Pons (tissue), 1 donor: Measurements from ENCODE around the gene PARD6A.

Source experiments
- DNase-seq: peaks from one replicate; pipeline ENCODE4 v3.0.0-alpha.2; 2016; ENCODE audit warnings: low spot score

Gene PARD6A

DNA sequence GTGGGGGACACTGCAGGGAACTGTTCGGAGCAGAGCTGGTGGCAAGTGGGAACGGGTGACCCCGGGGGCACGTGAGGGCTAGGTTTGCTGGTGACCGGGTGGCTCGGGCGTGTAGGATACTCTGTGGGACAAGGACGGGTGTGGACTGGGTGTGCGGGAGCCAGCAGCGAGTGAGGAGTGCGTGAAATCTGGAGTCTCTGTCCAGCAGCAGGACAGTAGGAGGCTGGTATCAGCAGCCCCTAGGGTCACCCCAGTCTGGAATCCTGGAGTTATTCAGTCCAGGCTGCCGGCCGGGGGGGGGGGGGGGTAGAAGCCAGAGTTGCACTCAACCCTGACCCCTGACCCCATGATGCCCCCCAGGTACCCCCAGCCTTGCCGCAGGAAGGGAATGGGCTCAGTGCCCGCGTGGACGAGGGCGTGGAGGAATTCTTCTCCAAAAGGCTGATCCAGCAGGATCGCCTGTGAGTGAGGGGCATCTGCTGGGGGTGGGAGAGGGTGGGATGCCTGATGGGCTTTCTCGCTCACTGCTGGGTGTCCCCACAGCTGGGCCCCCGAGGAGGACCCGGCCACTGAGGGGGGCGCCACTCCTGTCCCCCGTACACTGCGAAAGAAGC, 6.9 kb upstream of the PARD6A start:
- DNase-seq: no peak

DNA sequence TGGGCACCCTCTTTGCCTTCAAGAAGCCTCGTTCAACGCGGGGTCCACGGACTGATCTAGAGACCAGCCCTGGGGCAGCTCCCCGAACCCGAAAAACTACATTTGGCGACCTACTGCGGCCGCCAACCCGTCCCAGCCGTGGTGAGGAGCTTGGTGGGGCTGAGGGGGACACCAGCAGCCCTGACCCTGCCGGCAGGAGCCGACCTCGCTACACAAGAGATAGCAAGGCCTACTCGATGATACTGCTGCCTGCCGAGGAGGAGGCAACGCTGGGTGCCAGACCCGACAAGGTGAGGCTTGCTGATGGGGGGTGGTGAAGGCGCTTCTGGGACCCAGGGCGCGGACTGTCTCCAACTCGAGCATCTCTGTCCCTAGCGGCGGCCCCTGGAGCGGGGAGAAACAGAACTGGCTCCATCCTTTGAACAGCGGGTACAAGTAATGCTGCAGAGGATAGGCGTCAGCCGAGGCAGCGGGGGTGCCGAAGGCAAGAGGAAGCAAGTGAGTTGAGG, 6.3 kb upstream of the PARD6A start:
- DNase-seq: no peak

DNA sequence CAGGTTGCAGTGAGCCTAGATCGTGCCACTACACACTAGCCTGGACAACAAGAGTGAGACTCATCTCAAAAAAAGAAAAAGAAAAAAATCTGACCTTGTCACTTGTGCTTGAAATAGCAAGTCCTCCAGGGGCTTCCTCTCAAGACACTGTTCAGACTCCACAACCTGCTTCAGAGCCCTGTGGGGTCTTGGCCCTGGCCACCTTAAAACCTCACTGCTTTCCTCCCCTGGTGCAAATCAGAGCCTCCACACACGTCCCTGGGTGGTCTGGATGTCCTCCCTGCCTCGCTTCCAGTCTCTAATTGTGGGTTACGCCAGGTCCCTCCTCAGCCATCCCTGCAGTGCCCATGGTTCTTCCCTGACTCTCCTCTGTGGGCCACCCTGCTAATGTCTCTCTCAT, 5.4 kb upstream of the PARD6A start:
- no peak for DNase-seq

DNA sequence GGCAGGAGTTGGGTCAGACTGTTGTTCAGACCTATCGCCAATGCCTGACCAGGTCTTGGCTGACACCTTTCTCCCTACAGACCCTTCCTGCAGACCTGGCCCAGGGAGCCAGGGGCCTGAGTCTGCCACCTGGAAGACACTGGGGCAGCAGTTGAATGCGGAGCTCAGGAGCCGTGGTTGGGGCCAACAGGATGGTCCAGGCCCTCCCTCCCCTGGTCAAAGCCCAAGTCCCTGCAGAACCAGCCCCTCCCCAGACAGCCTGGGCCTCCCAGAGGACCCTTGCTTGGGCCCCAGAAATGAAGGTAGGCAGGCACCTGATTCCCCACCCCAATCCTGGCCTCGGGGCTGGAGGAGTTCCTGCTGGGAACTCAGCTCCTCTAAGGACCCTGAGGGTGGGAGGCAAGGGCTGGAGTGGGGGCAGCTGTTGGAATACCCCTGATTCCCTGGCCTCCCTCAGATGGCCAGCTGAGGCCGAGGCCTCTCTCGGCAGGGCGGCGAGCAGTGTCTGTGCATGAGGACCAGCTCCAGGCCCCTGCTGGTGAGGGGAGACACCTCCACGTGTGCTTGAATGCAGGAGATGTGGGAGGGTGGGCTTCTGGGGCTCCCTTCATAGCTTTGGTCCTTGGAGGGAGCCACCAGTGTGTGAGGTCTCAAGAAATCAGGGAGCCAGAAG, 4.3 kb upstream of the PARD6A start:
- no peak for DNase-seq

DNA sequence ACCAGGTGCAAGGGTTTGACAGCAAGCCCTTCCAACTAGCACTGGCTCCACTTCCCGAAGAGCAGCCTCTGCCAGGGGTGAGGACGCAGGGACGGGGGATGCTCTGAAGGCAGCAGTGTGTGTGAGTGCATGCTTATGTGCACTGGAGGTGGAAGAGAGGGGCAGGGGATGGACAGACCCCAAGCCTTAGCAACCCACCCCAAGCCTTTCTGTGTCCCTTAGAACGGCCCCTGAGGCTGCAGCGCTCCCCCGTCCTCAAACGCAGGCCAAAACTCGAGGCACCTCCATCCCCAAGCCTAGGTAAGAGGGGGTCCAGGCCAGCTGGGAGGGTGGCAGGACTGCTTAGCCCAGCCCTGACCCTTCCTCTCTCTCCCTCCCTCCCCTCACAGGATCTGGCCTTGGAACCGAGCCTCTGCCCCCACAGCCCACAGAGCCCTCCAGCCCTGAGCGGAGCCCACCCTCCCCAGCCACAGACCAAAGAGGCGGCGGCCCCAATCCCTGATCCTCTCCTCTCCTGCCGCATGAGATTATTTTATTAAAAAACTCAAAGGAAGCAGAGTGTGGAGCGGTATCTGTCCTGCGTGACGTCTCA, 3.6 kb upstream of the PARD6A start:
- DNase-seq: no peak

DNA sequence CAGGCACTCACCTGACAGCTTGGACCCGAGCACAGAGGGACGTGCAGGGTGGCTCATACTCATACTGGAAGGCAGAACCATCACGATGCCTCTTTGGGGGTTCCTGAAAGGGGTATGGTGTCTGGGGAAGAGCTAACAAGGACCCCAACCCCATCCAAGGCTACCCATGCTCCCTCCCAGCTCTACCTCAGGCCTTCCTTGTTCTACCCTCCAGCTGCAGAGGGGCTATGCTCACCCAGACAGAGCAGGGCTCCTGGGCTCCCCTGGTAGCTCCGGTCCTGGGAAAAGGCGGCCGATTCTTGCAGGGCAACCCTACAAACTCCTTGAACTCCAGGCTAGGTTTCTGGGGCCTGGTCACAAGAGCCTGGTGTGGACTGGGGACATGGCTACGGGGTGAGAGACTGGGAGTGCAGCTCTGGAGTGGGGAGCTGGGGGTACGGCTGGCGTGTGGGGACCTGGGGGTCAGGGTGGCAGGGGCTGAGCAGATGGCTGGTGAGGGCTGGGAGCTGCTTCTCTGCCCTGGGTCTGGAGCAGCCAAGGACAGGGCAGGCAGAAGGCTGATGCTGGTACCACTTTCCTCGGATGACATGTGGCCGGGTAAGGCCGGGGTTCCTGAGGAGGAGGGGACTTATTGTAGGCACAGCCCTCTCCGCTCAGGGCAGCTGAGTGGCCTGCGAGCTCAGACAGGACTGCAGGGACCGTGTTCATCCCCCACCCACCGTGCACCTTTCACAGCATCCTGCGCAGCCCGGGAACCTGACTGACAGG, 2.8 kb upstream of the PARD6A start:
- DNase-seq: no peak

DNA sequence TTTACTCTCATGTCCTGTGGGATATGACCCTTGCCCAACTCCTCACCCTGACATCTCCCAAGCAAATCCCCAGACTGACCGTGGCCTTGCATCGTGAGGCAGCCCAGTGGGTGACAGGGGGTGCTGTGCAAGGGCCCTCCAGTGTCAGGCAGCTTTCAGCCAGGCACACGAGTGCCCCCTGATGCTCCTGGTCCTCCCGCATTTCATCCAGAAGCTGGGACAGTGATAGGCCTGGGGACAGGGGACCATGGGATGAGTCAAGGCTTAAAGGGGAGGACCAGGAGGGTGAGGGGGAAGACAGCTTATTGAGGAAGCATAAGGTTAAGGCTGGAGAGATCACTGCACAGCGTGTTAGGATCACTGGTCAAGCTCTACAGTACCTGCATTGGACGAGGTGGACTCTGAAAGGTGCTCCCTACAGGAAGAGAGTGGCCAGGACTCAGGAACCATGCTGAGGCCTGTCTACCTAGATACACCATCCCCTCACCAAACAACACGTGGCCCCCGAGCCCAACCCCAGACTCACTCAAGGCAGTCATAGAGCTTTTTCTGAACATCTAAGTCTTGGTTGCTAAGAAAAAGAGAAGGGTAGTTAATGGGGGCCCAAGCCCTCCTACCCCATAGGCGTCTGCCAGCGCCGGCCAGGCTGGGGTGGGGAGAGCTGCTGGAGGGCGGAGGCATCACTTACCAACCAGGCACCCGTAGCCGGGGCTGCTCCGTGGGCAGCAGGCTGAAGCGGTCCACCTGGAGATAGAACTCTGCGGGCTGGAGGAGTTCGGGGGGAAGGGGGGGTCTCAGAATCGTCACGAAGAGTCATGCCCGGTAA, 1.7 kb upstream of the PARD6A start:
- DNase-seq: no peak

DNA sequence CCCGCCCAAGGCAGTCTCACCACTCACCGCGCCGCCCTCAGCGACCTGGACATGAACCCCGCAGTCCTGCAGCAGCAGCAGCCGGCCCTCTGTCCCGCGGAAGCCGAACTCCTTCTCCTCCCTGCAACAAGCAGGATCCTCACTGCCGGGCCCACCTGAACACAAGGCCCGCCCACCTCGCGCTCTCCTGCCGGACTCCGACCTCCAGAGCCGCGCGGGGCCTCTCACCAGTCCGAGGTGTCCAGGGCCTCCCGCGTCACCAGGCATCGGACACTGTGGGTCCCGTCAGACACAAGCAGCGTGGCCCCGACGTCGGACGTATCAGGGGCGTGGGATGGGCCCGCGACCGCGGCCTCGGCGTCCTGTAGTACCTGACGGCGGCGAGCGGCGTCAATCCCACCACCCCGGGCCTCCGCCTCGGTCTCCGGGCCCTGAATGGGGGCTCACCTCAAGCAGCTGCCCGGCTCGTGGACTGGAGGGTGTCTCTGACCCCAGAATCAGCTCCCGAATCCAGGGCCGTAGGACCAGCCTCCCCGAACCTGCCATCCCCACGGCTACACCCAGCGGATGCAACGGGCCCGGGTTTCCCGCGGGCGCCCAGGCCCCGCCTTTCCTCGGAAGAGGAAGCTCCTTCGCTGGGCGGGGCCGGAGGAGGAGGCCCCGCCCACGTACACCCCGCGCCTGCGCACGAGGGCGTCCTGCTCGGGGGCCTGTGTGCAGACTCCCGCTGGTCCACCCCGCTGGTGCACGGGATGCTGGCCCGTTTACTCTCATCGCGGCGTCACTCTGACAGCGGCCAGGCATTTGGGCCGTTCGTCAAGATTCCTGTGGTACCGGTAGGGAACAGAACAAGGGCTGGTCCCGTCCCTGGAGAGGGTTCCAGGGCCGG, 841 bp upstream of the PARD6A start, which contains the start of gene ACD:
Gene ACD (minus strand): TSS at position 586 of the 889 bp plus-strand sequence. CDS start 40 bp downstream, at position 546.
- DNase-seq: peak; percentile 96

DNA sequence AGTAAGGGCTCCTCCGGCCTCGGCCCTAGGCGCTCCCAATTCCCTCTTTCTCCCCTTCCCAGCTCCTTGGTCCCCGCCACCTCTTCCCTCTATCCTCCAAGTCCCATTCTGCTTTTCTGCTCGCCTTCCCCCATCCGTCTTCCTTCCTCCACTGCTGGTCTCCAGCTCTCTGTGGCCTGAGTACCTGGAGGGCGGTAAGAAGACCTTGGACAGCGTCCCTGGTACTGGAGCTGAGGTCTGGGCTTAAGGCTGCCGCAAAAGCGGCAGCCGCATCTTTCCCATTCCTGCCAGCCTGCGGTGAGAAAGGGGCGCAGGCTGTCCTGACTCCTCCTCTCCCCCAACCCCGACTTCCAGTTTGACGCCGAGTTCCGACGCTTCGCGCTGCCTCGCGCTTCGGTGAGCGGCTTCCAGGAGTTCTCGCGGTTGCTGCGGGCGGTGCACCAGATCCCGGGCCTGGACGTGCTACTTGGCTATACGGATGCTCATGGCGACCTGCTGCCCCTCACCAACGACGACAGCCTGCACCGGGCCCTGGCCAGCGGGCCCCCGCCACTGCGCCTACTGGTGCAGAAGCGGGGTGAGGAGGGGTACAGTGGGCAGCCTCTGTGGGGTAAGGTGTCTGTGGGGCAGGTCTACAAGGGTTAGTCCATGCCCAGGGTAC, 471 bp downstream of the PARD6A start:
- DNase-seq: peak; percentile 34

DNA sequence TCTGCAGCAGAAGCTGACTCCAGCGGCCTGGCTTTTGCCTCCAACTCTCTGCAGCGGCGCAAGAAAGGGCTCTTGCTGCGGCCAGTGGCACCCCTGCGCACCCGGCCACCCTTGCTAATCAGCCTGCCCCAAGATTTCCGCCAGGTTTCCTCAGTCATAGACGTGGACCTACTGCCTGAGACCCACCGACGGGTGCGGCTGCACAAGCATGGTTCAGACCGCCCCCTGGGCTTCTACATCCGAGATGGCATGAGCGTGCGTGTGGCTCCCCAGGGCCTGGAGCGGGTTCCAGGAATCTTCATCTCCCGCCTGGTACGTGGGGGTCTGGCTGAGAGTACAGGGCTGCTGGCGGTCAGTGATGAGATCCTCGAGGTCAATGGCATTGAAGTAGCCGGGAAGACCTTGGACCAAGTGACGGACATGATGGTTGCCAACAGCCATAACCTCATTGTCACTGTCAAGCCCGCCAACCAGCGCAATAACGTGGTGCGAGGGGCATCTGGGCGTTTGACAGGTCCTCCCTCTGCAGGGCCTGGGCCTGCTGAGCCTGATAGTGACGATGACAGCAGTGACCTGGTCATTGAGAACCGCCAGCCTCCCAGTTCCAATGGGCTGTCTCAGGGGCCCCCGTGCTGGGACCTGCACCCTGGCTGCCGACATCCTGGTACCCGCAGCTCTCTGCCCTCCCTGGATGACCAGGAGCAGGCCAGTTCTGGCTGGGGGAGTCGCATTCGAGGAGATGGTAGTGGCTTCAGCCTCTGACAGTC, 1.3 kb downstream of the PARD6A start:
- no peak for DNase-seq

DNA sequence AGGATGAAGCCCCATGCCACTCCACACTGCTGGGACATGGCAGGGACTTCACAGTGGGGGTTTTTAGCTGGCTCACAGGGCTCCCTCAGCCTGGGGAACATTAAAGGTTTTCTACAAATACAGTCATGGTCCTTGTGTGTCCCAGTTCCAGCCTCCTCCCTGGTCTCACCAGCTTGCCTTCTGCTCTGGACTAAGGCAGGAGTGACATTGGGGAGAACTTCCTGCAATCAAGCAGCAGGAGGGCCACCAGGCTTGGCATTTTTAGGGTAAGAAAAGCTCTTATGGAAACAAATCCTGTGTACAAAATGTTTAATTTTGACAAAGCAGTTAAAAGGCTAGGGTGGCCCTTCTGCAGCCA, 1.9 kb downstream of the PARD6A start:
- no peak for DNase-seq

DNA sequence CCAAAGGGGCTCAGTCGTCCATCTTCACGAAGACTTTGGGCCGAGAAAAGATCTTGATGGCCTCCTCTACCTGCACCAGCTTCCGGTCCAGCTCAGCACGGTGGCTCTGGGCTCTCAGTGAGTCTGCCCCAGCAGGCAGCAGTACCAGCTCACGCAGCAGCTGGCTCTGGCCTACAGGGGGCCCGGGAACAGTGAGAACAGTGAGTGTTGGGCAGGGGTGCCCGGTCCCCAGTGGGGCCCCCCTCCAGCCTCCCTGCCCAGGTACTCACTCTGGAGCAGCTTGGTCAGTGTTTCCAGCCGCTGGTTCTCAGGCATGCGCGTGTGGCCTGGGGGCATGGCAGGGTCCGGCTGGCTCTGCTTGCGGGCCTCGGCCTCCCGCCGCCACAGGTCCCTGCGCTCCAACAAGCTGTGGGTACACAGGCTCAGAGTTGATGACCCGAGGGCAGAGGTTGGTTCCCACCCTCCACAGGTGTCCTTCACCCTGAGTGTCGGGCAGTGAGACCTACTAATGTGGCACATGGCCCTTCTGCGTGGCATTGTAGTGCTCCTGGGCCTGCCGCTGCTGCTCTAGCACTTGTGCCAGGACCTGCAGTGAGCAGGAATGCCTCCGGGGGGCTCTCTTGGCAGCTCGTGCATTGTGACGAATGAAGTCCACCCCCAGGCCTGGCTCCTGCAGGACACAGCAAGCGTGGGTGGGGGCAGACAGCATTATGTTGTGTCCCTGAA, 2.6 kb downstream of the PARD6A start:
- DNase-seq: no peak

DNA sequence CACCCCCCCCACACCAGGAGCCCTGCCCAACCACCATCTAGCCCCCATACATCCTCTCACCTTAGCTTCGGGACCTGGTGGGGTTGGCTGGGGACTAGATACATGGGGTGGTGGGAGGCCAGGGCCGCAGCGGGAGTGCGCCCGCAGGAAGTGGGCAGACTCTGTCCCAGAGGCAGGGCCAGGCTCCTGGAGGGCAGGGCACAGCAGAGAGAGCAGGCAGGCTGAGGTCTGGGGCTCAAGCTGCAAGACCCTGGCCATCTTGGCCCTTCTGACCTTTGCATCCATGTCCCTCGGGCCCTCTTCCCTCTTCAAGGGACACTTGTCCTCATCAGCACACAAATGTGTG, 3.1 kb downstream of the PARD6A start:
- DNase-seq: no peak

DNA sequence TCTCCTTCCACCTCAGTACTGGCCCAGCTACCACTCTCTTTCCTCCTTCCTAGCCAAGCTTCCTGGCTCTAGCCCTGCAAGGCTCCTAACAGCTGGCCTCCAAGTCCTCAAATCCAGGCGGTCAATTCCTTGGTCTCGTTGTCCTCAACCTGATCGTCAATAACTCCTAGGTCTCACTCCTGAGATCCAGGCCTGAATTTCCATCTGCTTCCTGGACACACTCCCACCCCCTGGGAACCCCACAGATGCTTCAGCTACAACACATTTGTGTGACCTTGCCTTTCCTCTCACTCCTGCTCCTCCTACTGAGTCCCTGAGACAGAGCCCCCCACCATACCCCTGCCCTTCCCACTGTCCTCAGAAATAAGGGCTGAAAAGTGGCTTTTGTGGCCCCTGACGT, 3.5 kb downstream of the PARD6A start:
- no peak for DNase-seq

DNA sequence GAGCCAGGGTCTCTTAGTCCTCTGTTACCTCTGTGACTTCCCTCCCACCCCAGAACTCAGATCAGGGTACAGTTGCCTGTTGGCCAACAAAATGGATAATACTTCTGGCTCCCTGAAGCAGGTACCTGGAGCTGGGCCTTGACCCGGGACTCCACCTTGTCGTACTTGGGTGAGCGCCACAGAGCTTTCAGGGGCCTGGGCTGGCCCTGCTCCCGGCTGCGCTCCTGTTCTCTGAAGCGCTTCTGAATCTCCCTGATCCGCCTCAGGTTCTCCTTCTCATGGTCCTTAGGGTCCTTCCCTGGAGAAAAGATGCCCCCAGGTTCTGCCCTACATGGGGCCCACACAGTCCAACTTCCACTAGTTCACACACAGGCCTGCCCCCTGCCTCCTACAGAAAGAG, 4.1 kb downstream of the PARD6A start:
- no peak for DNase-seq

DNA sequence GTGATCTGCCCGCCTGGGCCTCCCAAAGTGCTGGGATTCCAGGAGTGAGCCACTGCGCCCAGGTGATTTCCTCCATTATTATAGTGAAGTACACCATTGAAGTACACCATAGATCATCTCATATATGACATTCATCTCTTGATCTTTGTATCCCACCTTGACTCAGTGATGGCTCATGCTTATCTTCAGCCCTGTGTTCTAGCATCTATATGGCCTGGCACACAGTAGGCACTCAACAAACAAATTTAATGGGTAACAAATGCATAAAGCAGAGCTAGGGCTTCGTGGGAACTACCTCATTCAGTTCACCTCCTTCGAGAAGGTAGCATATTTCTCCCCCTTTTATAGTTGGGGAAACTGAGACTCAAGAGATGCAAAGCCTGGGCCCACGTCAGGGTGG, 4.8 kb downstream of the PARD6A start:
- no peak for DNase-seq

DNA sequence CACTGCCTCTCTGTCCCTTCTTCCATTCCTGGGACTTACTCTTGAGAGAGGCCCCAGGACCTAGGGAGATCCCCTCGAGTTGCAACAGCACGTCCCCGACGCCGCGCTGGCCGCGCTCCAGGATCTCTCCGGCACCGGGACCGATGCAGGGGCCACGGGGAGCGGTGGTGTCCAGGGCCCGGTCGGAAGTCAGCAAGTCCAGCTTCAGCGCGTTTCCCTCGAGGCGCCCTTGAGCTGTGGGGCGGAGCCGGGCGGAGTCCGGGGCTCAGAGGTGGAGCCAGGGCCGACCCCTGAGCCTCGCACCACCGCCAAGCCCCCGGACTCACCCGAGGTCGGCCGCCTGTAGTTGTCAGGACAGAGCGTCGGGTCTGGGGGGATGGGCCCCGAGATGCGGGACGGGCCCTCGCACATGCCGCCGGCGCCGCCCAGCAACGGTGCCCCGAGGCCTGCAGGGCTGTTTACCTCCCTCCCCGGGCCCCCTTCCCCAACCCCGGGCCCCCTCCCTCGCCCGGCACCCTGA, 5.3 kb downstream of the PARD6A start:
- no peak for DNase-seq

DNA sequence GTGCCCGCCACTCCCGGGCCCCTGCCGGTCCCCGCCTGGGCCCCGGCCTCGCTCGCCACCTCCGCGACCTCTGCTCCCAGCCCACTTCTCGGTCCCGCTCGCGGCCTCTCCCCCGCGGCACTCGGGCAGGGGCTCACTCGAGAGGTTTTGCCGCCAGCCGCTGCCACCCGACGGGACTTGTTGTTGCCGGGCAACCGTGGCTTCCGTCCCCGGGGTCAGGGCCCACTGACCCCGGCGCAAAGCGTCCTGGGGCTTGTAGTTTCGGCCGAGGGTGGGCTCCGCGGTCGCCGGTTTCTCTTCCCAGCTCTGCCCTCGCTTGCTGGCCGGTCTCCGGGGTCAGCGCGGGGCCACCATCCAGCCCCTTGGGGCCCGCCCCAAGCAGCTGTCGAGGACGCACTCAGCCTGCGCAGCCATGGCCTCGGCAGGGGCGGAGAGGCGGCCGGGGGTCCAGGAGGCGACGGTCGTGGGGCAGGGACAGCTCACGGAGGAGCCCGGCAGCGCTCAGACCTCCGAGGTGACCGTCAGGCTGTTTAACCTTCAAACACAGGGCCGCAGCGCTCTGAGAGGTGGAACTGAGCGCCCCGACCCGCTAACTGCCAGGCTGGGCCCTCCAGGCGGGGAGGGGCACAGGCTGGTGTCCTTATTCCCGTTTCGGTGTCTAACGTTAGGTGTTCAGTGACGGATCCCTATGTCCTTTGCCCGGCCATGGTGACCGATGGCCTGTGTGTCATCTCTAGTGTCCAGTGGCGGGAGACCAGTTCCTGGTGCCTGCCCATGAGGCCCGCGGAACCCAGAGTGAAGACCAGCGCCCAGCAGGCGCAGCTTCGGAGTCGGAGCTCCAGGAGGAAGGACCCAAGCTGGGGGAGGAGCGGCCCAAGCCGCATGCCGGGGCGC, 6.0 kb downstream of the PARD6A start, which contains the start of the genes C16orf86 and ENKD1:
Gene C16orf86 (plus strand): TSS at position 256 of the 894 bp plus-strand sequence. CDS start 157 bp downstream, at position 413.
Gene ENKD1 (minus strand): TSS at position 192 of the 894 bp plus-strand sequence. CDS start 308 bp downstream, outside the sequence.
- peak; percentile 71 for DNase-seq
